ENCODE data around the gene BLTP2.

BLTP2 gene

DNA sequence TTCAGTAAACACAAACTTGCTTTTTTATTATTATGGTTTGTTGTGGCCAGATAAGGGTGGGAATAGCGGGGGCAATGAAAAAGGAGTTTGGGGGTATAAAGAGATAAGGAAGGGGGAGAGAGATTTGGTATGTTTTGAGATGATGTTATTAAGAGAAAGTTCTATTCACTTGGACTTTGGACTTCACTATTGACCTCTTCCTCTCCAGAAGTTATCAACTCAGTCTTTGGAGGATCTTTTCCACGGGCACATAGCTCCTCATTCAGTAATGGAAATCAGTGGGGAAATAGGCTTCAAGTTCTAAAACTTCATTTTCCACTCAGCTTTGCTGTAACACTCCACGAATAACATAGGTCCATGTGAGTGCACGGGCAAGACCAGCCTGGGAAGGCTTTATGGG lies 43.5 kb upstream of the BLTP2 start:
- DNase-seq: no peak
- no peak overlapping the region for H3K4me3 ChIP-seq (ENCODE audit: low read length)
- no peak overlapping the region for H2AFZ ChIP-seq (ENCODE audit: low read length)
- no peaks in the 10 kb centered on the region for H3F3A ChIP-seq (ENCODE audit: insufficient read depth, low read length)
- no peaks in the 10 kb centered on the region for H3K9me2 ChIP-seq (replicated peaks; ENCODE audit: insufficient read depth, low read length)
- no peak overlapping the region for H3K4me2 ChIP-seq (ENCODE audit: low read depth, low read length)
- H3K27me3 ChIP-seq (replicated peaks; ENCODE audit: insufficient read depth, low read length): no peaks in the 10 kb centered on the region
- peaks cover 31% of the 10 kb centered on the region for H3K36me3 ChIP-seq (replicated peaks; ENCODE audit: insufficient read depth, low read length)
- H3K9me3 ChIP-seq (replicated peaks; ENCODE audit: insufficient read depth, low read length): no peaks in the 10 kb centered on the region
- no peaks in the 10 kb centered on the region for H4K20me1 ChIP-seq (ENCODE audit: insufficient read depth, low read length)
- TF ChIP-seq EZH2 (optimal IDR thresholded peaks at IDR 0.05; ENCODE audit: low read depth, low read length): no peak
- TF ChIP-seq EZH2phosphoT487 (IDR thresholded peaks at IDR 0.05; ENCODE audit: low read length): no peak
- TF ChIP-seq, protein P1, sequence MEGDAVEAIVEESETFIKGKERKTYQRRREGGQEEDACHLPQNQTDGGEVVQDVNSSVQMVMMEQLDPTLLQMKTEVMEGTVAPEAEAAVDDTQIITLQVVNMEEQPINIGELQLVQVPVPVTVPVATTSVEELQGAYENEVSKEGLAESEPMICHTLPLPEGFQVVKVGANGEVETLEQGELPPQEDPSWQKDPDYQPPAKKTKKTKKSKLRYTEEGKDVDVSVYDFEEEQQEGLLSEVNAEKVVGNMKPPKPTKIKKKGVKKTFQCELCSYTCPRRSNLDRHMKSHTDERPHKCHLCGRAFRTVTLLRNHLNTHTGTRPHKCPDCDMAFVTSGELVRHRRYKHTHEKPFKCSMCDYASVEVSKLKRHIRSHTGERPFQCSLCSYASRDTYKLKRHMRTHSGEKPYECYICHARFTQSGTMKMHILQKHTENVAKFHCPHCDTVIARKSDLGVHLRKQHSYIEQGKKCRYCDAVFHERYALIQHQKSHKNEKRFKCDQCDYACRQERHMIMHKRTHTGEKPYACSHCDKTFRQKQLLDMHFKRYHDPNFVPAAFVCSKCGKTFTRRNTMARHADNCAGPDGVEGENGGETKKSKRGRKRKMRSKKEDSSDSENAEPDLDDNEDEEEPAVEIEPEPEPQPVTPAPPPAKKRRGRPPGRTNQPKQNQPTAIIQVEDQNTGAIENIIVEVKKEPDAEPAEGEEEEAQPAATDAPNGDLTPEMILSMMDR (IDR thresholded peaks at IDR 0.05; ENCODE audit: low read length): no peak
- H3K27ac ChIP-seq (ENCODE audit: low read length): no peak overlapping the region
- no peaks in the 10 kb centered on the region for H3K79me2 ChIP-seq (ENCODE audit: low read length)
- no peak overlapping the region for H3K9ac ChIP-seq (ENCODE audit: low read length)
- H3K4me1 ChIP-seq (ENCODE audit: low read length): no peaks in the 10 kb centered on the region

DNA sequence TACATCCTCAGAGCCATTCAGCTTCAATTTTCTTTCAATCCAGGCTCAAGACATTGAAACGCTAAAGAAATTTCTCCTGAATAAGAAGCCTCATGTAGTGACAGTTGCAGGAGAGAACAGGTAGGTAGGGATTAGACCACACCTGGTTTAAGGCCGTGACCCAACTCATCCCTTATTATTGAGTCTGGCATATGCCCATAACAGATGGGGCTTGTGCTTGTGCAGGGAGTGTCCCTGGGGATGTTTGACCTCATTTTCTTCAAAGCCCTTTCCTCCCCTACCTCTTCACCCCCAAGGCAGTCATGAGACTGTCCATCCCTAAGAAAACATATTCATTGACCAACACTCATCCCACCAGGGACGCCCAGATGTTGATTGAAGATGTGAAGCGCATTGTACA lies 41.3 kb upstream of the BLTP2 start:
- no peak for DNase-seq
- no peaks in the 10 kb centered on the region for H3K9me2 ChIP-seq (replicated peaks; ENCODE audit: insufficient read depth, low read length)
- H3K79me2 ChIP-seq (ENCODE audit: low read length): no peaks in the 10 kb centered on the region
- H3K27me3 ChIP-seq (replicated peaks; ENCODE audit: insufficient read depth, low read length): no peaks in the 10 kb centered on the region
- no peak overlapping the region for H3K27ac ChIP-seq (ENCODE audit: low read length)
- no peaks in the 10 kb centered on the region for H3K4me1 ChIP-seq (ENCODE audit: low read length)
- no peaks in the 10 kb centered on the region for H3F3A ChIP-seq (ENCODE audit: insufficient read depth, low read length)
- no peaks in the 10 kb centered on the region for H3K9me3 ChIP-seq (replicated peaks; ENCODE audit: insufficient read depth, low read length)
- no peaks in the 10 kb centered on the region for H4K20me1 ChIP-seq (ENCODE audit: insufficient read depth, low read length)
- H3K36me3 ChIP-seq (replicated peaks; ENCODE audit: insufficient read depth, low read length): peaks cover 34% of the 10 kb centered on the region
- H2AFZ ChIP-seq (ENCODE audit: low read length): no peak overlapping the region
- H3K4me3 ChIP-seq (ENCODE audit: low read length): no peak overlapping the region
- TF ChIP-seq EZH2phosphoT487 (IDR thresholded peaks at IDR 0.05; ENCODE audit: low read length): no peak
- TF ChIP-seq, protein P1 (IDR thresholded peaks at IDR 0.05; ENCODE audit: low read length): no peak
- TF ChIP-seq EZH2 (optimal IDR thresholded peaks at IDR 0.05; ENCODE audit: low read depth, low read length): no peak
- no peak overlapping the region for H3K4me2 ChIP-seq (ENCODE audit: low read depth, low read length)
- no peak overlapping the region for H3K9ac ChIP-seq (ENCODE audit: low read length)

DNA sequence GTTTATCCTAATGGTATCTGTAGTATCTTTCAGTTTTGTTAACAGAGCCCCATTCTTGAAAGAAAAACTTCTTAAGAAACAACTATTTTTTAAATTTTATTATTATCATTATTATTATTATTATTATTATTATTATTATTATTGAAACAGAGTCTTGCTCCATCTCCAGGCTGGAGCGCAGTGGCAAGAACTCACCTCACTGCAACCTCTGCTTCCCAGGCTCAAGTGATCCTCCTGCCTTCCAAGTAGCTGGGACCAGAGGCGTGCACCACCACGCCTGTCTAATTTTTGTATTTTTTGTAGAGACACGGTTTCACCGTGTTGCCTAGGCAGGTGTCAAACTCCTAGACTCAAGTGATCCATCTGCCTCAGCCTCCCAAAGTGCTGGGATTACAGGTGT lies 40.4 kb upstream of the BLTP2 start:
- H3K79me2 ChIP-seq (ENCODE audit: low read length): no peaks in the 10 kb centered on the region
- no peak overlapping the region for H2AFZ ChIP-seq (ENCODE audit: low read length)
- no peak overlapping the region for H3K4me2 ChIP-seq (ENCODE audit: low read depth, low read length)
- no peaks in the 10 kb centered on the region for H3K9me2 ChIP-seq (replicated peaks; ENCODE audit: insufficient read depth, low read length)
- no peaks in the 10 kb centered on the region for H3K9me3 ChIP-seq (replicated peaks; ENCODE audit: insufficient read depth, low read length)
- no peak overlapping the region for H3K4me3 ChIP-seq (ENCODE audit: low read length)
- peaks cover 33% of the 10 kb centered on the region for H3K36me3 ChIP-seq (replicated peaks; ENCODE audit: insufficient read depth, low read length)
- no peak overlapping the region for H3K9ac ChIP-seq (ENCODE audit: low read length)
- no peaks in the 10 kb centered on the region for H3F3A ChIP-seq (ENCODE audit: insufficient read depth, low read length)
- H3K4me1 ChIP-seq (ENCODE audit: low read length): no peaks in the 10 kb centered on the region
- no peak for TF ChIP-seq EZH2 (optimal IDR thresholded peaks at IDR 0.05; ENCODE audit: low read depth, low read length)
- no peak for TF ChIP-seq EZH2phosphoT487 (IDR thresholded peaks at IDR 0.05; ENCODE audit: low read length)
- TF ChIP-seq, protein P1 (IDR thresholded peaks at IDR 0.05; ENCODE audit: low read length): no peak
- H3K27ac ChIP-seq (ENCODE audit: low read length): no peak overlapping the region
- no peaks in the 10 kb centered on the region for H3K27me3 ChIP-seq (replicated peaks; ENCODE audit: insufficient read depth, low read length)
- no peaks in the 10 kb centered on the region for H4K20me1 ChIP-seq (ENCODE audit: insufficient read depth, low read length)
- no peak for DNase-seq
